PC-3 (cell line): ENCODE data around the gene STAG3. TPM values are rescaled to one million over a fixed set of nuclear protein-coding genes. Genes with fewer than 3 reads are reported as not detected.
"Not testable (repeated sequence)": the region's sequence is repeated elsewhere in the genome, so short reads cannot be mapped to it uniquely, and the experiment has no call there.

ENCODE experiments used
- ATAC-seq: fragments of 200-7000 bp; cut with Tn5 transposase; 2 replicates; pipeline ENCODE4 v1.9.1; 2020; ENCODE audit warnings: mild to moderate bottlenecking, moderate library complexity
- BruUV-seq: library from RNA; stranded (reverse); fragments of 400-500 nt; replicated peaks from 2 replicates; lab custom pipeline; 2021; lab: Mats Ljungman, UMichigan
- CTCF ChIA-PET: fragments of 300-600 bp; sonication (Branson Sonifier 250); formaldehyde crosslinking; loops from one replicate; lab custom pipeline; 2022; ENCODE audit warnings: antibody characterized with exemption; lab: Charles Lee
- POLR2A ChIA-PET: fragments of 300-600 bp; sonication (Branson Sonifier 250); formaldehyde crosslinking; loops from one replicate; lab custom pipeline; 2022; ENCODE audit warnings: antibody characterized with exemption; ENCODE audit not compliant: unreplicated experiment; lab: Charles Lee
- DNase-seq: peaks from one replicate; pipeline ENCODE4 v3.0.0-alpha.2; 2015
- H2AFZ ChIP-seq: fragments of 300-600 bp; sonication (generic); 2 replicates; pipeline ENCODE4 v1.6.0; 2016; ENCODE audit warnings: antibody characterized with exemption, low read length
- H3F3A ChIP-seq: fragments of 300-600 bp; sonication (generic); one replicate; pipeline ENCODE4 v1.6.0; 2017; ENCODE audit warnings: antibody characterized with exemption, low read length, control low read depth, mild to moderate bottlenecking; ENCODE audit not compliant: unreplicated experiment
- H3K27ac ChIP-seq: fragments of 300-600 bp; sonication (generic); 2 replicates; pipeline ENCODE4 v1.5.1; 2016; ENCODE audit warnings: mild to moderate bottlenecking, low read length
- H3K27me3 ChIP-seq: fragments of 300-600 bp; sonication (generic); 2 replicates; pipeline ENCODE4 v1.6.1; 2016; ENCODE audit warnings: low read length, mixed read lengths
- H3K36me3 ChIP-seq: fragments of 300-600 bp; sonication (generic); 2 replicates; pipeline ENCODE4 v1.6.1; 2016; ENCODE audit warnings: low read depth, mixed run types, low read length, mixed read lengths
- H3K4me1 ChIP-seq: fragments of 300-600 bp; sonication (generic); 2 replicates; pipeline ENCODE4 v1.5.1; 2016; ENCODE audit warnings: low read length; ENCODE audit not compliant: insufficient read depth
- H3K4me2 ChIP-seq: fragments of 300-600 bp; sonication (generic); 2 replicates; pipeline ENCODE4 v1.6.0; 2016; ENCODE audit warnings: low read length
- H3K4me3 ChIP-seq: fragments of 300-600 bp; sonication (generic); 2 replicates; pipeline ENCODE4 v1.5.1; 2016; ENCODE audit warnings: mild to moderate bottlenecking, low read length, mixed read lengths
- H3K79me2 ChIP-seq: fragments of 300-600 bp; sonication (generic); 2 replicates; pipeline ENCODE4 v1.6.1; 2017; ENCODE audit warnings: low read length, mixed read lengths
- H3K9ac ChIP-seq: fragments of 300-600 bp; sonication (generic); 2 replicates; pipeline ENCODE4 v1.6.0; 2016; ENCODE audit warnings: mild to moderate bottlenecking, low read length
- H3K9me2 ChIP-seq: fragments of 300-600 bp; sonication (generic); replicated peaks from 2 replicates; pipeline ENCODE4 v1.6.1; 2016; ENCODE audit warnings: mixed run types, low read length, mixed read lengths
- H3K9me3 ChIP-seq: fragments of 300-600 bp; sonication (generic); 2 replicates; pipeline ENCODE4 v1.6.1; 2016; ENCODE audit warnings: low read length, mixed read lengths
- H4K20me1 ChIP-seq: fragments of 300-600 bp; sonication (generic); 2 replicates; pipeline ENCODE4 v1.6.1; 2016; ENCODE audit warnings: low read length, mixed read lengths
- EZH2 ChIP-seq: fragments of 300-600 bp; sonication (generic); IDR thresholded peaks from one replicate; pipeline ENCODE4 v1.6.1; 2017; ENCODE audit warnings: antibody characterized with exemption, mild to moderate bottlenecking, low read length; ENCODE audit not compliant: unreplicated experiment
- EZH2phosphoT487 ChIP-seq: fragments of 300-600 bp; sonication (generic); IDR thresholded peaks from 2 replicates; pipeline ENCODE4 v1.6.1; 2018; ENCODE audit warnings: mild to moderate bottlenecking, antibody characterized with exemption, low read length, borderline replicate concordance
- intact Hi-C: fragments of 100-400 bp; cut with micrococcal nuclease; formaldehyde crosslinking; loops from 2 replicates; pipeline ENCODE4 v1.9.0; 2023
- total RNA-seq: library from RNA; depleted of rRNA; stranded (reverse); fragments of >200 nt; gene quantifications from 2 replicates; pipeline ENCODE4 v1.2.3, GENCODE V29; 2014
- TF ChIP-seq, protein P1 (sequence below): fragments of 300-600 bp; sonication (generic); conservative IDR thresholded peaks from 2 replicates; pipeline ENCODE4 v1.5.1; 2017; ENCODE audit warnings: antibody characterized with exemption, low read depth, mild to moderate bottlenecking, low read length

STAG3 gene
- total RNA-seq, 1 experiment from 2014 or later = 0.07 TPM

DNA sequence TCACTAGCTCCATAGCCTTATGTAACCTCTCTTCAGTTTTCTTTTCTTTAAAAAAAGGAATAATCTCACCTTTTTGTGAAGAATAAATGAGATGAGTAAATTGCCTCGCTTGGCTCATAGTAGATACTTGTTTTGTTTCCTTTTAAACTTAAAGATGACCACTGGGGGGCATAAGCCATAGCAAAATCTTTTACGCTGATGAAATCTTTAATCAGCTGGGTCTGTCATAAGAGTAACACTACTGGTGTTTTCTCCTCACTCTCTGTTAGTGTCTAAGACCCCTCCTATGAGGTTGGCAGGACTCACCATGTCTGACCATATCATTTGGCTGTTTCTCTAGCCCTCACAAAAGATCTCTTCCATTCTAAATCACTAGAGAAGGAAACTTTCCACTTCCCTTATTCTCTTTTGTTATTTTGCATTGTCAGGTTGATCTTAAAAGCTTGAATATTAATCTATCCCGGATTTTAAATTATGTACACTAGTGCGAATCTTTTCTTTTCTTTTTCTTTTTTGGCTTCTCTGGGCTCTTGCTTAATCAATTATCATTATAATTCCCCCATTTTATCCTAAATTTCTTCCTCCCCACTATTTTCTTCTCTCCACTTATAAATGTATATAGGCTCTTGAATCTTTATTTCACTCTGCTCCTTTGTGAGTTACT lies 12.5 kb downstream of the STAG3 start:
- POLR2A ChIA-PET = interaction anchor here (0.7 kb wide), 1 partner anchor 55 kb away, joined by 3 read pairs; no protein-coding TSS in a partner anchor
- H3K9me3 ChIP-seq = no peaks in the 10 kb centered on the region
- H3K27ac ChIP-seq = no peak overlapping the region
- CTCF ChIA-PET = interaction anchor here (0.8 kb wide), 1 partner anchor 22 kb away, joined by 4 read pairs; the partner anchor contains the start of gene GAL3ST4
- no peaks in the 10 kb centered on the region for H3K79me2 ChIP-seq
- ATAC-seq = peak; percentile 81
- H3K27me3 ChIP-seq = no peaks in the 10 kb centered on the region
- no peak overlapping the region for H2AFZ ChIP-seq
- TF ChIP-seq EZH2 = no peak
- TF ChIP-seq, protein P1, sequence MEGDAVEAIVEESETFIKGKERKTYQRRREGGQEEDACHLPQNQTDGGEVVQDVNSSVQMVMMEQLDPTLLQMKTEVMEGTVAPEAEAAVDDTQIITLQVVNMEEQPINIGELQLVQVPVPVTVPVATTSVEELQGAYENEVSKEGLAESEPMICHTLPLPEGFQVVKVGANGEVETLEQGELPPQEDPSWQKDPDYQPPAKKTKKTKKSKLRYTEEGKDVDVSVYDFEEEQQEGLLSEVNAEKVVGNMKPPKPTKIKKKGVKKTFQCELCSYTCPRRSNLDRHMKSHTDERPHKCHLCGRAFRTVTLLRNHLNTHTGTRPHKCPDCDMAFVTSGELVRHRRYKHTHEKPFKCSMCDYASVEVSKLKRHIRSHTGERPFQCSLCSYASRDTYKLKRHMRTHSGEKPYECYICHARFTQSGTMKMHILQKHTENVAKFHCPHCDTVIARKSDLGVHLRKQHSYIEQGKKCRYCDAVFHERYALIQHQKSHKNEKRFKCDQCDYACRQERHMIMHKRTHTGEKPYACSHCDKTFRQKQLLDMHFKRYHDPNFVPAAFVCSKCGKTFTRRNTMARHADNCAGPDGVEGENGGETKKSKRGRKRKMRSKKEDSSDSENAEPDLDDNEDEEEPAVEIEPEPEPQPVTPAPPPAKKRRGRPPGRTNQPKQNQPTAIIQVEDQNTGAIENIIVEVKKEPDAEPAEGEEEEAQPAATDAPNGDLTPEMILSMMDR = peak; percentile 66
- BruUV-seq = no TSS peak
- no peaks in the 10 kb centered on the region for H3K9me2 ChIP-seq
- no peak overlapping the region for H3K4me2 ChIP-seq
- intact Hi-C loops = no loop called here
- H4K20me1 ChIP-seq = no peaks in the 10 kb centered on the region
- no peaks in the 10 kb centered on the region for H3K36me3 ChIP-seq
- H3K9ac ChIP-seq = no peak overlapping the region
- no peaks in the 10 kb centered on the region for H3F3A ChIP-seq
- DNase-seq = peak; percentile 55
- no peak overlapping the region for H3K4me3 ChIP-seq
- H3K4me1 ChIP-seq = no peaks in the 10 kb centered on the region; the same call in 1 of the 2 replicates

DNA sequence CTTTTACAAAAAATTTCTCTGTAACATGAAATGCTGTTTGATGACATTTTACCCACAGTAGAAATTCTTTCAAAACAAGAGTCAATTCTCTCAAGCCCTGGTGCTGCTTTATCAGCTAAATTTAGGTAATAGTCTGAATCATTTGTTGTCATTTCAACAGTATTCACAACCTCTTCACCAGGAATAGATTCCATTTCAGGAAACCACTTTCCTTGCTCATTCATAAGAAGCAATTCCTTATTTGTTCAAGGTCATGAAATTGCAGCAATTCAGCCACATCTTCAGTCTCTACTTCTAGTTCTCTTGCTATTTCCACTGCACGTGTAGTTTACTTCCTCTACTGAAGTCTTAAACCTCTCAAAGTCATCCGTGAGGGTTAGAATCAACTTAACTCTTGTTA lies 14.1 kb downstream of the STAG3 start:
- no peaks in the 10 kb centered on the region for H3K27me3 ChIP-seq
- H3K4me1 ChIP-seq = no peaks in the 10 kb centered on the region; the same call in 1 of the 2 replicates
- H3K79me2 ChIP-seq = no peaks in the 10 kb centered on the region
- ChIA-PET POLR2A (no interaction called here), CTCF (no interaction called here)
- ATAC-seq (peak; percentile 29; the same call in 1 of the 2 replicates), DNase-seq (peak; percentile 13)
- H3K9ac ChIP-seq = no peak overlapping the region
- no peaks in the 10 kb centered on the region for H3K36me3 ChIP-seq
- no peak for TF ChIP-seq EZH2
- TF ChIP-seq, protein P1 = no peak
- TF ChIP-seq EZH2phosphoT487 = no peak
- no peak overlapping the region for H3K4me2 ChIP-seq
- no peak overlapping the region for H3K4me3 ChIP-seq
- intact Hi-C loops = no loop called here
- H3K9me2 ChIP-seq = no peaks in the 10 kb centered on the region
- no peak overlapping the region for H2AFZ ChIP-seq
- BruUV-seq = no TSS peak
- H3K27ac ChIP-seq = no peak overlapping the region
- no peaks in the 10 kb centered on the region for H4K20me1 ChIP-seq
- H3K9me3 ChIP-seq = no peaks in the 10 kb centered on the region
- no peaks in the 10 kb centered on the region for H3F3A ChIP-seq

DNA sequence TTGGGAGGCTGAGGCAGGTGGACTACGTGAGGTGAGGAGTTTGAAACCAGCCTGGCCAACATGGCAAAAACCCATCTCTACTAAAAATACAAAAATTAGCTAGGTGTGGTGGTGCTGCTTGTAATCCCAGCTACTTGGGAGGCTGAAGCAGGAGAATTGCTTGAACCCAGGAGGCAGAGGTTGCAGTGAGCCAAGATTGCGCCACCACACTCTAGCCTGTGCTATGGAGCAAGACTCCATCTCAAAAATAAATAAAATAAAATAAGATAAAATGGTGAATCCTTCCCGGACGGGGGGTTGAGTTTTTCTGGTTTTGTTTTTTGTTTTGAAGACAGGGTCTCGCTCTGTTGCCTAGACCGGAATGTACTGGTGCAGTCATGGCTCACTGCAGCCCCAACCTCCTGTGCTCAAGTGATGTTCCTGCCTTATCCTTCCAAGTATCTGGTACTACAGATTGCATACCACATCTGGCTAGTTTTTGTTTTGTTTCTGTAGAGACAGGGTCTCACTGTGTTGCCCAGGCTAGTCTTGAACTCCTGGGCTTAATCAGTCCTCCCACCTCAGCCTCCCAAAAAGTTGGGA lies 14.7 kb downstream of the STAG3 start:
- H3K79me2 ChIP-seq, H3K4me2 ChIP-seq, H3K36me3 ChIP-seq, H2AFZ ChIP-seq, intact Hi-C loops, BruUV-seq, DNase-seq, H3K9me2 ChIP-seq, H3F3A ChIP-seq, H3K27ac ChIP-seq, ATAC-seq, H3K9me3 ChIP-seq, H4K20me1 ChIP-seq, H3K4me3 ChIP-seq, POLR2A ChIA-PET, H3K4me1 ChIP-seq, H3K9ac ChIP-seq, CTCF ChIA-PET, H3K27me3 ChIP-seq: not testable (repeated sequence)
